ENCODE results near the gene GNAS-AS1.
A peak's percentile ranks its signal among the peaks of the same experiment; 100 is the strongest.

Gene GNAS-AS1

DNA sequence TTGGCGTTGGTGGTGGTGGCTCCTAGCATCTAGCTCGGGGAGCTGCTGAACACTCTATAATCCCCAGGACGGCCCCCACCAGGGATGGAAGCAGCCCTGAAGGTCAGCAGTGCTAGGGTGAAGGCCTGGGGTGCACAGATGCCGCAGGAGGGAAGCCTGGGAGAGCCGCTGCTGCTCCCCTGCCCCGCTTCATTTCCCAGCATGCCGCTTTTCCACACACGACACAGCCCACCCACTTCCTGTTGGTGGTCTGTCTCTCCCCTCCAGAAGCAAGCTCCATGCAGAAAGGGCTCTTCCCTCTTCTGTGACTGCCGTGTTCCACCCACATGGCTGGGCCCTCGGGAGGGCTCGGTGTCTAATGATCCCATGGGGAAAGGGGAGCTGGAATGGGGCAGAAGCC, 35.3 kb downstream of the GNAS-AS1 start:
- Histone ChIP-seq H3K27ac (ENCODE audit: low read length, poor library complexity, severe bottlenecking) (no peak overlapping the region), H3K27me3 (ENCODE audit: control insufficient read depth in 1 of 2, insufficient read depth in 1 of 2, low read length in 2 of 2) (peaks cover 4 to 30% of the 10 kb centered on the region in 2 experiments), H2AFZ (ENCODE audit: low read depth, low read length) (no peak overlapping the region), H3K4ac (ENCODE audit: low read depth in 1 of 2, low read length in 2 of 2) (no peak overlapping the region), H3K4me2 (ENCODE audit: low read length, poor library complexity, severe bottlenecking) (no peak overlapping the region), H4K8ac (ENCODE audit: low read length) (no peak overlapping the region), H2BK12ac (ENCODE audit: low read length in 2 of 2) (no peak overlapping the region), H3K4me1 (ENCODE audit: control insufficient read depth, insufficient read depth, low read depth, low read length) (peaks cover 13% of the 10 kb centered on the region), H3K9me3 (ENCODE audit: control insufficient read depth, low read length) (no peaks in the 10 kb centered on the region), H3K14ac (ENCODE audit: low read length in 2 of 2) (no peak overlapping the region), H3K36me3 (ENCODE audit: control insufficient read depth in 1 of 2, insufficient read depth in 2 of 2, low read depth in 1 of 2, low read length in 2 of 2) (peaks cover 0 to 30% of the 10 kb centered on the region in 2 experiments), H3K79me1 (replicated peaks; ENCODE audit: low read length, poor library complexity, severe bottlenecking) (peaks cover 2% of the 10 kb centered on the region), H2BK120ac (ENCODE audit: low read depth, low read length) (no peak overlapping the region), H4K91ac (ENCODE audit: low read length) (no peak overlapping the region), H3K9ac (ENCODE audit: low read length) (no peak overlapping the region), H3K4me3 (ENCODE audit: insufficient read depth in 1 of 2, low read depth in 1 of 2, low read length in 2 of 2) (no peak overlapping the region), H2BK15ac (ENCODE audit: low read depth, poor library complexity, severe bottlenecking) (no peak overlapping the region), H2AK5ac (ENCODE audit: low read length, severe bottlenecking) (no peak overlapping the region), H2BK5ac (ENCODE audit: low read depth, low read length, poor library complexity, severe bottlenecking) (no peak overlapping the region), H3K23ac (ENCODE audit: low read length in 2 of 2) (no peak overlapping the region), H3K18ac (ENCODE audit: low read depth in 1 of 2, low read length in 2 of 2) (no peak overlapping the region)
- 91% methylated on average over 11 of the region's 11 CpGs for WGBS
- DNase-seq: no peak

DNA sequence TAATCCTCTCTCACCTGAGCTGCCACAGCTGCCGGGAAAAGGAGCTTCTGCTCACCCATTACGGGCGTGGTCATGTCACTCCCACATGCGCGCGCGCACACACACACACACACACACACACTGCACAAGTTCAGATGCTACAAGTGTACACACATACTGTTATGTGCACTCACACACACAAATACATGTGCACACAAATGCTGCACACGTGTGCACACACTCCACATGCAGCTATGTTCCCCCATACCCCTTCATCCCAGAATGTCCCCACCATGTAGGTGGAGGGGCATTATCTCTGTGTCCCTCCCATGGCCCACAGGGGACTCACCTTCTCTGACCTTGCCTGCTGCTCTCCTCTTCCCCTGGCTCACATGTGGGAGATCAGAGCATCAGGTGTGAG, 37.3 kb downstream of the GNAS-AS1 start:
- H3K9ac ChIP-seq (ENCODE audit: low read length): no peak overlapping the region
- H4K91ac ChIP-seq (ENCODE audit: low read length): no peak overlapping the region
- H3K27me3 ChIP-seq (ENCODE audit: control insufficient read depth in 1 of 2, insufficient read depth in 1 of 2, low read length in 2 of 2): peaks cover 8 to 49% of the 10 kb centered on the region in 2 experiments
- H3K23ac ChIP-seq (ENCODE audit: low read length in 2 of 2): no peak overlapping the region
- H2BK12ac ChIP-seq (ENCODE audit: low read length in 2 of 2): no peak overlapping the region
- no peak overlapping the region for H3K27ac ChIP-seq (ENCODE audit: low read length, poor library complexity, severe bottlenecking)
- H2AK5ac ChIP-seq (ENCODE audit: low read length, severe bottlenecking): no peak overlapping the region
- no peak overlapping the region for H2BK15ac ChIP-seq (ENCODE audit: low read depth, poor library complexity, severe bottlenecking)
- H3K4me2 ChIP-seq (ENCODE audit: low read length, poor library complexity, severe bottlenecking): no peak overlapping the region
- no peak overlapping the region for H3K4ac ChIP-seq (ENCODE audit: low read depth in 1 of 2, low read length in 2 of 2)
- H3K9me3 ChIP-seq (ENCODE audit: control insufficient read depth, low read length): no peaks in the 10 kb centered on the region
- no peak overlapping the region for H3K14ac ChIP-seq (ENCODE audit: low read length in 2 of 2)
- H3K4me1 ChIP-seq (ENCODE audit: control insufficient read depth, insufficient read depth, low read depth, low read length): peaks cover 13% of the 10 kb centered on the region
- H3K18ac ChIP-seq (ENCODE audit: low read depth in 1 of 2, low read length in 2 of 2): no peak overlapping the region
- 93% methylated on average over 8 of the region's 8 CpGs for WGBS
- H3K79me1 ChIP-seq (replicated peaks; ENCODE audit: low read length, poor library complexity, severe bottlenecking): peaks cover 2% of the 10 kb centered on the region
- H2AFZ ChIP-seq (ENCODE audit: low read depth, low read length): no peak overlapping the region
- no peak overlapping the region for H4K8ac ChIP-seq (ENCODE audit: low read length)
- no peak overlapping the region for H2BK5ac ChIP-seq (ENCODE audit: low read depth, low read length, poor library complexity, severe bottlenecking)
- H3K36me3 ChIP-seq (ENCODE audit: control insufficient read depth in 1 of 2, insufficient read depth in 2 of 2, low read depth in 1 of 2, low read length in 2 of 2): peaks cover 0 to 23% of the 10 kb centered on the region in 2 experiments
- H2BK120ac ChIP-seq (ENCODE audit: low read depth, low read length): no peak overlapping the region
- DNase-seq: no peak
- H3K4me3 ChIP-seq (ENCODE audit: insufficient read depth in 1 of 2, low read depth in 1 of 2, low read length in 2 of 2): no peak overlapping the region

DNA sequence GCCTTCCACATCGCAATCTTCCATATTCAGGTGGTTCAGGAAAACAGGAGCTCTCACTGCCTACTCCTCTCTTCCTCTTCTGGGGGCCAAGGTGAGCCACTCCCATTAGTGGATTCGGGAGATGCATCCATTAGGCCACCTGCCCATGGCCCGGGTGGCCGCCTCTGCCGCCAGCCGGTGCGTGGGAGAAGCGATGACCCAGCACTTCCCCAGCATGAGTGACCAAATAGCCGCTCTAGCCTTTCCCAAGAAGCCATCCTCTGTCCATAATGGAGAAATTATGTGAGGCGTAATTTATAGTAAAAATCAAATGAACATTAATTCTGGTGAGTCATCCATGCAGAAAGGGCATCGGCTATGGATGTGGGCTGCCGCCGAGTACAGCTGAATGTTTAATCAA, 39.4 kb downstream of the GNAS-AS1 start:
- Histone ChIP-seq H2AK5ac (ENCODE audit: low read length, severe bottlenecking) (no peak overlapping the region), H3K27me3 (ENCODE audit: control insufficient read depth in 1 of 2, insufficient read depth in 1 of 2, low read length in 2 of 2) (peaks cover 9 to 62% of the 10 kb centered on the region in 2 experiments), H3K4ac (ENCODE audit: low read depth in 1 of 2, low read length in 2 of 2) (no peak overlapping the region), H3K79me1 (replicated peaks; ENCODE audit: low read length, poor library complexity, severe bottlenecking) (no peaks in the 10 kb centered on the region), H3K4me2 (ENCODE audit: low read length, poor library complexity, severe bottlenecking) (no peak overlapping the region), H3K27ac (ENCODE audit: low read length, poor library complexity, severe bottlenecking) (no peak overlapping the region), H2AFZ (ENCODE audit: low read depth, low read length) (no peak overlapping the region), H3K4me3 (ENCODE audit: insufficient read depth in 1 of 2, low read depth in 1 of 2, low read length in 2 of 2) (no peak overlapping the region), H3K23ac (ENCODE audit: low read length in 2 of 2) (no peak overlapping the region), H2BK12ac (ENCODE audit: low read length in 2 of 2) (no peak overlapping the region), H2BK5ac (ENCODE audit: low read depth, low read length, poor library complexity, severe bottlenecking) (no peak overlapping the region), H3K4me1 (ENCODE audit: control insufficient read depth, insufficient read depth, low read depth, low read length) (peaks cover 6% of the 10 kb centered on the region), H4K8ac (ENCODE audit: low read length) (no peak overlapping the region), H4K91ac (ENCODE audit: low read length) (no peak overlapping the region), H3K18ac (ENCODE audit: low read depth in 1 of 2, low read length in 2 of 2) (no peak overlapping the region), H3K9me3 (ENCODE audit: control insufficient read depth, low read length) (no peaks in the 10 kb centered on the region), H2BK120ac (ENCODE audit: low read depth, low read length) (no peak overlapping the region), H3K14ac (ENCODE audit: low read length in 2 of 2) (no peak overlapping the region), H3K36me3 (ENCODE audit: control insufficient read depth in 1 of 2, insufficient read depth in 2 of 2, low read depth in 1 of 2, low read length in 2 of 2) (peaks cover 0 to 6% of the 10 kb centered on the region in 2 experiments), H3K9ac (ENCODE audit: low read length) (no peak overlapping the region), H2BK15ac (ENCODE audit: low read depth, poor library complexity, severe bottlenecking) (no peak overlapping the region)
- 94% methylated on average over 13 of the region's 13 CpGs for WGBS
- DNase-seq: no peak

DNA sequence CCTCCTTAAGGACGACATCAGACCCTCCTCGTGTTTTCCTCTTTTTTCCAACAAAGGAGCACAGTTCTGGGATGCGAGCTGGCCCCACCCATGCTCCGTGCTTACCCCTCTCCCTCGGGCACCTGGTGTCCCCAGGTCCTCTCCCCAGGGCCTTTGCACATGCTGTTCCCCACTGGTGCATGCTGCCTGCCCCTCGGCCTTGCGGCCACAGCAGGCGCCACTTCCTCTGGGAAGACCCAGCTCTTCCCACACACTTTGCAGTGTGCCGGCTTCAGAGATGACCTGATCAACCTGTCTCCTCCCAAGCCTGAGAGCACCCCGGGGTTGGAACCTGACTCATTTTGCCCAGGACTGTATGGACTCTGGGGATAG, 39.8 kb downstream of the GNAS-AS1 start:
- no peak overlapping the region for H3K4ac ChIP-seq (ENCODE audit: low read depth in 1 of 2, low read length in 2 of 2)
- H3K9me3 ChIP-seq (ENCODE audit: control insufficient read depth, low read length): no peaks in the 10 kb centered on the region
- no peak overlapping the region for H2AFZ ChIP-seq (ENCODE audit: low read depth, low read length)
- H3K9ac ChIP-seq (ENCODE audit: low read length): peak overlapping the region; percentile 22
- peaks cover 0 to 1% of the 10 kb centered on the region in 2 experiments for H3K36me3 ChIP-seq (ENCODE audit: control insufficient read depth in 1 of 2, insufficient read depth in 2 of 2, low read depth in 1 of 2, low read length in 2 of 2)
- no peak overlapping the region for H3K18ac ChIP-seq (ENCODE audit: low read depth in 1 of 2, low read length in 2 of 2)
- H3K4me2 ChIP-seq (ENCODE audit: low read length, poor library complexity, severe bottlenecking): no peak overlapping the region
- no peak overlapping the region for H2BK120ac ChIP-seq (ENCODE audit: low read depth, low read length)
- H4K8ac ChIP-seq (ENCODE audit: low read length): no peak overlapping the region
- no peak overlapping the region for H2BK12ac ChIP-seq (ENCODE audit: low read length in 2 of 2)
- no peak overlapping the region for H2AK5ac ChIP-seq (ENCODE audit: low read length, severe bottlenecking)
- H2BK15ac ChIP-seq (ENCODE audit: low read depth, poor library complexity, severe bottlenecking): no peak overlapping the region
- no peak overlapping the region for H3K23ac ChIP-seq (ENCODE audit: low read length in 2 of 2)
- no peak overlapping the region for H2BK5ac ChIP-seq (ENCODE audit: low read depth, low read length, poor library complexity, severe bottlenecking)
- H3K4me3 ChIP-seq (ENCODE audit: insufficient read depth in 1 of 2, low read depth in 1 of 2, low read length in 2 of 2): no peak overlapping the region
- H3K27ac ChIP-seq (ENCODE audit: low read length, poor library complexity, severe bottlenecking): no peak overlapping the region
- peaks cover 6% of the 10 kb centered on the region for H3K4me1 ChIP-seq (ENCODE audit: control insufficient read depth, insufficient read depth, low read depth, low read length)
- H3K79me1 ChIP-seq (replicated peaks; ENCODE audit: low read length, poor library complexity, severe bottlenecking): no peaks in the 10 kb centered on the region
- H3K27me3 ChIP-seq (ENCODE audit: control insufficient read depth in 1 of 2, insufficient read depth in 1 of 2, low read length in 2 of 2): peaks cover 13 to 66% of the 10 kb centered on the region in 2 experiments
- H3K14ac ChIP-seq (ENCODE audit: low read length in 2 of 2): no peak overlapping the region
- 88% methylated on average over 10 of the region's 10 CpGs for WGBS
- no peak for DNase-seq
- no peak overlapping the region for H4K91ac ChIP-seq (ENCODE audit: low read length)
